ENCODE results near the gene HSP90AB1. TPM values are rescaled to one million over a fixed set of nuclear protein-coding genes. Genes with fewer than 3 reads are reported as not detected.

The HSP90AB1 gene
- total and polyA plus RNA-seq, 9 of the 15 experiments (the other 6 are each of a cell fraction or from before 2014, with no cell fraction given) = 1,780 to 3,358 (median 2,262) TPM

GRCh38 chr6:44246663-44247337 lies at the start of gene HSP90AB1 (continued):
- TF ChIP-seq RCOR1 (IDR thresholded peaks at IDR 0.05; ENCODE audit: borderline replicate concordance in 1 of 2, low read depth in 2 of 2, low read length in 2 of 2) (peak in 1 of 2 experiments; percentile 44; a peak in 1 of 4 replicates), ATF6 (CRISPR knock-in tag; IDR thresholded peaks at IDR 0.05) (0 out of 2 replicates have a peak, but pooled peaks have one; percentile 53), ZNF449 (CRISPR knock-in tag; IDR thresholded peaks at IDR 0.05) (no peak), ZNF146 (CRISPR knock-in tag; IDR thresholded peaks at IDR 0.05; ENCODE audit: unreplicated experiment) (no peak), ATF3 (IDR thresholded peaks at IDR 0.05) (peak; percentile 73), ATF3 (CRISPR knock-in tag; conservative IDR thresholded peaks at IDR 0.05) (peak; percentile 71; the same call in 1 of the 2 replicates), ZC3H4 (CRISPR knock-in tag; IDR thresholded peaks at IDR 0.05; ENCODE audit: borderline replicate concordance) (peak; percentile 97; the same call in 1 of the 2 replicates), KDM5B (IDR thresholded peaks at IDR 0.05; ENCODE audit: insufficient replicate concordance, low read depth, low read length) (peak; percentile 100), TAF7 (tag; IDR thresholded peaks at IDR 0.05) (peak; percentile 99), ZBTB9 (CRISPR knock-in tag; IDR thresholded peaks at IDR 0.05) (no peak), ATF2 (CRISPR knock-in tag; IDR thresholded peaks at IDR 0.05) (peak; percentile 82; the same call in 1 of the 2 replicates)
- TF ChIP-seq, protein P1, sequence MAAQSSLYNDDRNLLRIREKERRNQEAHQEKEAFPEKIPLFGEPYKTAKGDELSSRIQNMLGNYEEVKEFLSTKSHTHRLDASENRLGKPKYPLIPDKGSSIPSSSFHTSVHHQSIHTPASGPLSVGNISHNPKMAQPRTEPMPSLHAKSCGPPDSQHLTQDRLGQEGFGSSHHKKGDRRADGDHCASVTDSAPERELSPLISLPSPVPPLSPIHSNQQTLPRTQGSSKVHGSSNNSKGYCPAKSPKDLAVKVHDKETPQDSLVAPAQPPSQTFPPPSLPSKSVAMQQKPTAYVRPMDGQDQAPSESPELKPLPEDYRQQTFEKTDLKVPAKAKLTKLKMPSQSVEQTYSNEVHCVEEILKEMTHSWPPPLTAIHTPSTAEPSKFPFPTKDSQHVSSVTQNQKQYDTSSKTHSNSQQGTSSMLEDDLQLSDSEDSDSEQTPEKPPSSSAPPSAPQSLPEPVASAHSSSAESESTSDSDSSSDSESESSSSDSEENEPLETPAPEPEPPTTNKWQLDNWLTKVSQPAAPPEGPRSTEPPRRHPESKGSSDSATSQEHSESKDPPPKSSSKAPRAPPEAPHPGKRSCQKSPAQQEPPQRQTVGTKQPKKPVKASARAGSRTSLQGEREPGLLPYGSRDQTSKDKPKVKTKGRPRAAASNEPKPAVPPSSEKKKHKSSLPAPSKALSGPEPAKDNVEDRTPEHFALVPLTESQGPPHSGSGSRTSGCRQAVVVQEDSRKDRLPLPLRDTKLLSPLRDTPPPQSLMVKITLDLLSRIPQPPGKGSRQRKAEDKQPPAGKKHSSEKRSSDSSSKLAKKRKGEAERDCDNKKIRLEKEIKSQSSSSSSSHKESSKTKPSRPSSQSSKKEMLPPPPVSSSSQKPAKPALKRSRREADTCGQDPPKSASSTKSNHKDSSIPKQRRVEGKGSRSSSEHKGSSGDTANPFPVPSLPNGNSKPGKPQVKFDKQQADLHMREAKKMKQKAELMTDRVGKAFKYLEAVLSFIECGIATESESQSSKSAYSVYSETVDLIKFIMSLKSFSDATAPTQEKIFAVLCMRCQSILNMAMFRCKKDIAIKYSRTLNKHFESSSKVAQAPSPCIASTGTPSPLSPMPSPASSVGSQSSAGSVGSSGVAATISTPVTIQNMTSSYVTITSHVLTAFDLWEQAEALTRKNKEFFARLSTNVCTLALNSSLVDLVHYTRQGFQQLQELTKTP (IDR thresholded peaks at IDR 0.05; ENCODE audit: low read depth in 1 of 2, partially characterized antibody in 2 of 2) = peak; percentile 83 to 97

Data from K562 (cell line).